HG03460 (cell line): Measurements from ENCODE around the gene ZNF496.
"Not testable (repeated sequence)": the region's sequence is repeated elsewhere in the genome, so short reads cannot be mapped to it uniquely, and the experiment has no call there.

Experiments
- ATAC-seq: cut with Tn5 transposase; IDR thresholded peaks from one replicate; pipeline ENCODE4 v1.9.1; 2021; ENCODE audit not compliant: unreplicated experiment

The ZNF496 gene

DNA sequence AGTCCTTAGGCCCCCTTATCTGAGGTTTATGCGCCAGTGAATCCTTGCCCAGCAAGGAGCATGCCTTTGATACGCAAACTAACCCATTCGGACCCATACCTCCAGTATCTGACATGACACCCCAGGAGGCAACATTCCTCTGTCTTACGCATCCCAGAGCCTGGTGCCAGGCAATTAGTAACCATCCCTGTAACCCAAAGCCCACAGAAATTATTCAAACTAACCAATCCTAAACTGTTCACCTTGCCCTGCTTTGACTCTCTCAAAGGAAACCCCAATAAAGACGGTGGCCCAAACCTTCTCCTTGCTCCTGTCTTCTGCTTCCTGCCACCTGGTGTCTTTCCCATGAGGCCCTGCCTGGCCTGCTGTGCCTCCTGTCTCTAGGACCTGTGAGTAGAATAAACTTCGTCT, 36.4 kb downstream of the ZNF496 start:
- ATAC-seq, result no peak

DNA sequence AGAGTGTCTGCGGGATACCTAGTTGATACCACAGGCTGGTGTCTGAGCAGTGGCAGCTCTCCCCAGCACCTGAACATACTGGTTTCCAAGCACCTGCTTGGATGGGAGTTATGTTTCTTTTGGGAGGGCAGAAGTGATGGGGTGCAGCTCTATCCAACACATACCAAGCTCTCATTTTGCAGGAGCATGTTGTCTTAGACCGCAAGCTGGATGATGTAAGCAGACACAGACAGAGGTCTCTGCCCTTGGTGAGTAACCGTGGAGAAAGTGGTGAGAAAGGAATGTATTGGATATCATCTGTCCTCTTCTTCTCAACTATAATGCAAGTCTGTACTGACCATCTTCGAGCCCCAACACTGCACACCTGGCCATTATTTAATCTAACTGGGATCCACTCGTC, 37.4 kb downstream of the ZNF496 start:
- ATAC-seq, result no peak

DNA sequence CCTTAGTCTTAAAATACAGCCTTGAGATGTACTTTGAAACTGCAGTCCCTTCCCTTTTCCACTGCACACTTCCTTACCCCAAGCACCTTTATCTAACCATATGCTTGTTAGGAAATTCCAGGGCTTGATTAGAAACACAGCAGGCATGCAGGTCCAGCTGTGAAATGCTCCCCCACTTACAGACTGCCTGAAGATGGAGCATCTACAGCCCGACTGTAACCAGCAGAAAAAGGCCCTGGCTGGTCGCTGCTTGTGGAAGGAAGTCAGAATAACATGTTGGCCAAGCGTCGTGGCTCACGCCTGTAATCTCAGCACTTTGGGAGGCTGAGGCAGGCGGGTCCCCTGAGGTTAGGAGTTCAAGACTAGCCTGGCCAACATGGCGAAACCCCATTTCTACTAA, 38.6 kb downstream of the ZNF496 start:
- no peak for ATAC-seq

DNA sequence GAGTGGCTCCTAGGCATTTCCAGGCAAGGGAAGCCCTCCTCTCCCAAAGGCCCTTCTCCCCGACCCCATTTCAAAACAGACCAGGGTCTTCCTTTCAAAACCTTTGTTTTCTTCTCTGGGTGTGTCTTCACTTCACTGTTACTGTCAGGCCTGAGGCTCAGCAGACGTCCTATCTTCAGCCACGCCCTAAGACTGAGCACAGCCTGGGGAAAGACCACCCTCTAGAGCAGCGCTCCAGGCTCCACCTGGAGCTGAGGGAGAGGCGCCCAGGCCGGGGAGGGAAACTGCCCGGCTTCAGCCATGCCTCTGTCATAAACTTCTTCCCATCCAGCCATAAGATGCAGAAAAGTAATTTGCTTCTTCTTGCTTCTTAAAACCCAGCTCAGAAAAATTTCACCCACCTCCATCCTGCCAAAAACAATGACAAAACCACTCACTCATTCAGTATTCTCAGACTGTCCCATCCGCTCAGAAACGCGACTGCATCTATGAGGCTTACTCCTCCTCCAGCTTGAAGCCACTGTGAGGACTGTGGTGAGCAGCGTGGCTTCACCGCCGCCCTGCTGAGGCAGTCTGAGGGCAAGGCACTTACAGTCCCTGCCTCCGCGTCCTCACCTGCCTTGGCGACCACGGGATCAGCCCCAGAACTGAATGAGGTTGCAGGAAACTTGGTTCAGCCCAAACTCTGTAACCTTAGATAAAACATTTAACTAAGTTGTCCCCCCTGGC, 39.7 kb downstream of the ZNF496 start:
- ATAC-seq, result no peak

DNA sequence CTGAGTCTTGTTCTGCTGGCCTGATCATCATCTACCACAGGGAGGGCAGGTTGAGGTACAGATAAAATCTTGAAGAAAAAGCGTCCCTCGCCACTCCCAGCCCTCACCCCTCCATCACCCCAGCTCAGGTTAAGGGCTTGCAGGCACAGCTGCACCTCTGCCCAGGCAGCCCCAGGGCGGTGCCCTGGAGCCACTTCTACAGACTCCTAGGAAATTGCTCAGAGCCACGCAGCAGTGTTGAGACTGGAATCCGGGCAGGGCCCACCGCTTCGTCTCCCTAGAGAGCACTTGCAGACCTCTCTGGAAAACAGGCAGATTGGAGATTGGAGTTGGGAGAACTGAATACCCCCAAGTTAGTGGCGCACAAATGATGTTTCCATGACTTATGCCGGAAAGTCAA, 40.5 kb downstream of the ZNF496 start:
- ATAC-seq, result no peak

DNA sequence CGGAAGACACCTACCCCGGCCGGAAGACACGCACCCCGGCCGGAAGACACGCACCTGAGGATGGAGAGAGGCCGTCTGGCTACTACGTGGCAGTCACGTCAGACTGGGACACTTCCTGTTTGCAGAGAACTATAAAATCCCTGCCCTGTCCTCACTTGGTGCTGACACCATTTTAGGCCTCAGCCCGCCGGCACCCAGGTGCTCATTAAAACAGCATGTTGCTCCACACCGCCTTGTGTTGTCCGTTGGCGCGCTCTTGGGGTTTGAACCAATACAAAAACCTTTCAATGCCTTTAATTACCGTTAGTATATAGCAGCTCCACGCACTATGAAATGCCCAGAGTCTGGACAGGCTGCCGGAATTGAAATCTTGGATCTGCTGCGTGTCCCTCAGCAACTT, 41.1 kb downstream of the ZNF496 start:
- ATAC-seq, result no peak

DNA sequence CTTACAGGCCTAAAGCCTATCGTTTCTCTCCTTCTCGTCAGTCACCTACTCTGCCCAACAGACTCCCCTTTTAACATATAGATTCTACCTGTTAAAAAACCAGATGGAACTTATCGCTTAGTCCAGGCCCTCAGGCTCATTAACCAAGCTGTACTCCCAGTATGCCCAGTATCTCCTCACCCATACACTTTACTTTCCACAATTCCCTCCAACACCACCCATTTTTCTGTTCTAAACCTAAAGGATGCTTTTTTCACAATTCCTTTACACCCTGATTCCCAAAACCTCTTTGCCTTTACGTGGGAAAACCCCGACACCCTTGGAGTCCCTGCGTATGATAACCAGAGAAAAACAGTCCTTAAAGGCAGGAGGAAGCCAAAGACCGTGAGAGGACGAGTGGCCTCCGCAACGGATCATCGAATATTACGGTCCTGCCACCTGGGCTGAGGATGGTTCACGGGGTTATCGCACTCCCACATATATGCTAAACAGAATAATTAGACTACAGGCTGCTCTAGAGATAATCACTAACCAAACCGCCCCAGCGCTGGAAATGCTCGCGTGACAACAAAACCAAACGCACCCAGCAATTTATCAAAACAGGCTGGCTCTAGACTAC, 42.3 kb downstream of the ZNF496 start:
- ATAC-seq, result not testable (repeated sequence)

DNA sequence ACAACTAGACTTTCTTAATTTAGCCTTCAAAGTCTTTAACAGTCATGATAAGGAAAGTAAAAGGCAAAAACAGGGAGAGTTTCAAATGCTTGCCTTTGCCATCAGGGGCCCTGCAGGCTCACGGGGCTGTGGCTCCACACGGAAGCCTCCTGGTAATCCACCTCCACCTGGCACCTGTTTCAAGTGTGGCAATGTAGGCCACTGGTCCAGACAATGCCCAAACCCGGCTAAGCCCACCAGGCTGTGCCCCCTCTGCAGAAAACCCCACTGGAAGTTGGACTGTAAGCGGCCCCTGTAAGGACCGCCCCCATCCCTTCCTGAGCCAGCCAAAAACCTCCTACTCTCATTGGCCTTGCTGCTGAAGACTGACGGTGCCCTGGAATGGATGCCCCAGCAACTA, 43.3 kb downstream of the ZNF496 start:
- ATAC-seq, result no peak

DNA sequence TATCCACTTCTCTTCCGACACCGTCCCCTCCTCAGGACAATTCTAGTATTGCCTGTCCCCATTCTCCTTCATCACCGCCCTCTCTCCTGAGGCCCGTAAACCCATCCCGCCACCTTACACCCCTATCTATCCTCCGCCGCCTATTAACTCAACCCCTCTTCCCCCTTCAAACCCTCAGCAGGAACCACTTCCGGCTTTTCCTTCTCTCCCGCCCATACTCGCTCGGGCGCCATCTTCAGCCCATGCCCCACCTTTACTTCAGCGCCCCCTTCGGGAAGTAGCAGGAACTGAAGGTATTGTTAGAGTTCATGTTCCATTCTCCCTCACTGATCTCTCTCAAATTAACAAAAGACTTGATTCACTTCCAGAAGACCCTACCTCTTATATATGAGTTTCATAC, 44.2 kb downstream of the ZNF496 start:
- no peak for ATAC-seq

DNA sequence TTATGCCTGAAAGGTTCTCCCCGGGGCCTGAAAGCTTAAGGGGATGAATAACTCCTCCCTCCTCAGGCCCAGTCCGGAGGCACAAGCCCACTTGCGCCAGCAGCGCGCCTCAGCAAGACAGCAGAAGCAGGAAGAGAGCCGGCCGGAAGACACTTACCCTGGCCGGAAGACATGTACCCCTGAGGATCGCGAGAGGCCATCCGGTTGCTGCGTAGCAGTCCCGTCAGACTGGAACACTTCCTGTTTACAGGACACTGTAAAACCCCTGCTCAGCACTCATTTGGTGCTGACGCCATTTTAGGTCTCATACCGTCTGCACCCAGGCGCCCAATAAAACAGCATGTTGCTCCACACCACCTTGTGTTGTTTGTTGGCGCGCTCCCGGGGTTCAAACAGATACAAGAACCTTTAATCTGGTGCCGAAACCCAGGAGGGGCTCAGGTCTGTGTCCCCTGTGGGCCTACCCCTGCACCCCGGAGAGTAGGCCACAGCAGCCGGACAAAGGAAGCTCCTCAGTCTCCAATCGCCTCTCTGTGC, 45.5 kb downstream of the ZNF496 start:
- ATAC-seq, result no peak

DNA sequence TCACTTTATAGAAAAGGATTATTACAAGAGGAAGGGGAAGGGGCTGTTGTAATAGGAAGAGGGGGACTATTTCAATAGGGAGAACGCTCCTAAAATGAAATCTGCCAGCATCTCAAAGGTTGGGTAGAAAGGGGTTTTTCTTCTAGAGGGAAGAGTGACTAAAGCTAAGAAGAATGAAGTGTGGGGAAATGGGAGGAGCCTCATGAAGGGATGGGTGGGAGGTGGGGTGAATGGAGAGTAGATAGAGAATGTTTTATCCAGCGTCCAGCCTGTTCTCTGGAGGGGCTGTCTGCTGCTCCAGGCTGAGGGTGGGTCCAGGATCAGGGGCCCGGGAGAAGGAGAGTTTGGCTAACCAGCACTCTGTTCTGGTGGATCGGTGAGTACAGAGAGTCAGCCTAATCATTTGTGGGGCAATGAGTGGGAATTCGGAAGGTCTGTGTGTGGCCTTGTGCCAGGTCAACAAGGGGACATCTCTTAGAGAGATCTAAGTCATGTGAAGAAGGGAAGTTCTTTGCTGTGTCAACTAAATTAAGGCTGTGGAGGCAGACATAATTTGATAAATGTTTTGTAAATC, 50.6 kb downstream of the ZNF496 start:
- ATAC-seq, result no peak

DNA sequence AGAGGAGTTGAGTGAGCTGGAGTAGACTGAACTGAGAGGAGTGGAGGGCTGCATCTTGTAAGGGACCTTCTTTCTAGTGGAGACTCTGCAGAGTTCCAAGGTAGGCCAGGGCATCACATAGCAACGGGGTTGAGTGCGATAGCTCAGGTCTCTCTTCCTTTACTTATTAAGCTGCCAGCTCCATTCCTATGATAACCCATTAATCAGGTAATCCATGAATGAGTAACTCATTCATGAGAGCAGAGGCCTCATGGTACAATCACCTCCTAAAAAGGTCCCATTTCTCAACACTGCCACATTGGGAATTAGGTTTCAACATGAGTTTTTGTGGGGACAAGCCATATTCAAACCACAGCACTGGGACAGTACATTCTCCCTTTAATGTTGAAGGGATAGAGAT, 54.5 kb downstream of the ZNF496 start:
- ATAC-seq, result no peak

DNA sequence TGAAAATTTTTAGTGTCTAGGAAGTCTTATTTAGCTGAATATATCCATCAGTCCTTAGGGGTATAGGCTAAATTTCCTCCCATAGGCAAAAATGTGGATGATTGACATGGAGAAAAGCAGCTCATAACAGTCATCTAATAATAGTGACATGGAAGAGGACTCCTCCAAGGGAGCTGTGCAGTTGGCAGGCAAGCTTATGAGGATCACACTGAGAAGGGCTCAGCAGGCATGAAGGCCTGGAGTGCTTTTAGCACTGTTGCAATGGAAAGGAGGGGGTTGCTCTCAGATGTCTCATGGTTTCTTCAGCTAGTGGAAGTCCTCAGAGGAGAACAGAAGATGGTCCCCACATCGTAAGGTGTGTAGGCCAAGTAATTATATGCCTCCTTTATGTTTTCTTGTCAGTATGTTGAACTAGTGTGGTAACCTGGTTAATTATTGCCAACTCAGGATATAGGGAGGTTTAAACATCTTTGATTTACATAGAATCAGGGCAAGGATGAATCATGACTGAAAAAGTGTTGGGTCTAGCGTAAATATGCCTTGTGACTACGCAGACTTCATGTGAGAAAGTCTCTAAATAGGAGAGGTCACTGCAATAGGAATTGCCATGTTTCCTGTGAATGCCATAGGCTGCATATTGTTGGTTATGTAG, 56.9 kb downstream of the ZNF496 start:
- no peak for ATAC-seq

DNA sequence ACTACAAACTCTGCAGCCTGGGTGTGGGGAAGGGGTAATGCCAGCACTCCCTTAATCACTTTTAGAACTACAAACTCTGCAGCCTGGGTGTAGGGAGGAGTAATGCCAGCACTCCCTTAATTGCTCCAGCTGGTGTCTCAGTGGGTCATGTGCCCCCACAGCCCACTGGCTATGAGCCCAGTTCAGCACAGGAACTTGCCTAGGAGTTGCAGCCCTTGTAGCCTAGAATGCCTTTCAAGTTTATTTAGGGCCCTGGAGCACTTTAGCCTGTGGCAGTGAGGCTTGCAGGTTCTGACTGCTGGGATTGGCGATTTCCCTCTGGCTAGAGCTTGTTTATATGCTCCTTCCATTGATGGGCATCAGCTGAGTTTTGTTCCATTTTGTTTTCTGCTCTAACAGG, 58.7 kb downstream of the ZNF496 start:
- ATAC-seq, result no peak

DNA sequence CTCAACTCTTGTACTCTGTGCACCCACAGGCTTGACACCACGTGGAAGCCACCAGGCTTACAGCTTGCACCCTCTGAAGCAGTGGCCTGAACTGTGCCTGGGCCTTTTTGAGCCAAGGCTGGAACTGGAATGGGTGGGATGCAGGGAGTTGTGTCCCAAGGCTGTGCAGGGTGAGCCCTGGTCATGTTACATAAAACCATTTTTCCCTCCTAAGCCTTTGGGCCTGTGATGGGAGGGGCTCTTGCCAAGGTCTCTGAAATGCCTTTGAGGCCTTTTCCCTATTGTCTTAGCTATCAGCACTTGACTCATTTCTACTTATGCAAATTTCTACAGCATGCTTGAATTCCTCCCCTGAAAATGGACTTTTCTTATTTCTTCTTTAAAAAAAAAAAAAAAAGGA, 61.7 kb downstream of the ZNF496 start:
- no peak for ATAC-seq

DNA sequence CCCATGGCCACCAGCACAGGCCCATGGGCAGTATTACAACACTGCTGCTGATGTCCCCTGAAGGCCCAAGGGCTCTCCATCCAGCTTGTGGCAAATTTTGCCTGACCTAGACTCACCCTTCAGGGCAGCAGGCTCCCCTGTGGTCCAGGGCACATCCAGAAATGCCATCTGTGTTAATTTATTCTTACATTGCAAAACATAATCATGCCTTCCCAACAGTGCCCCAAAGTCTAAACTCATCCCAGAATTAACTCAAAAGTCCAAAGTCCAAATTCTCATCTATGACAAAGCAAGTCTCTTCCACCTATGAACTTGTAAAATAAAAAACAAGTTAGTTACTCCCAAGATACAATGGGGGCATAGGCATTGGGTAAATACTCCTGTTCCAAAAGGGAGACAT, 62.5 kb downstream of the ZNF496 start:
- no peak for ATAC-seq

DNA sequence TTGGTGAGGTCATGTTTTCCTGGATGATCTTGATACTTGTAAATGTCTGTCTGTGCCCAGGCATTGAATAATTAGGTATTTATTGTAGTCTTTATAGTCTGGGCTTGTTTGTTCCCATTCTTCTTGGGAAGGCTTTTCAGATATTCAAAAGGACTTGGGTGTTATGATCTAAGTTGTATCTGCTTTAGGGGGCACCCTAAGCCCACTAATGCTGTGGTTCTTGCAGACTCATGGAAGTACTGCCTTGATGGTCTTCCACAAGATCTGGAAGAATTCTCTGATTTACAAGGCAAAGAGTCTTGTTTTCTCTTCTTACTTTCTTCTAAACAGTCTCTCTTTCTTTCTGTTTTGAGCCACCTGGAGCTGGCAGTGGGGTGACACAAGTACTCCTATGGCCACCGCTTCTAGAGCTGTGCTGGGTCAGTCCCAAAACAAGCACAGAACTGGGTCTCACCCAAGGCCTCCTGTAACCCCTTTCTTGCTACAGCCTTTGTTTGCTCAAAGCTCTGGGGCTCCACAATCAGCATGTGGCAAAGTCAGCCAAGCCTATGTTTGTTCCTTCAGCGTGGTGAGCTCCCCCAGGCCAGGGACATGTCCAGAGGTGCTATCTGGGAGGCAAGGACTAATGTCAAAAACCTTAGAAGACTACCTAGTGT, 63.1 kb downstream of the ZNF496 start:
- ATAC-seq, result no peak

DNA sequence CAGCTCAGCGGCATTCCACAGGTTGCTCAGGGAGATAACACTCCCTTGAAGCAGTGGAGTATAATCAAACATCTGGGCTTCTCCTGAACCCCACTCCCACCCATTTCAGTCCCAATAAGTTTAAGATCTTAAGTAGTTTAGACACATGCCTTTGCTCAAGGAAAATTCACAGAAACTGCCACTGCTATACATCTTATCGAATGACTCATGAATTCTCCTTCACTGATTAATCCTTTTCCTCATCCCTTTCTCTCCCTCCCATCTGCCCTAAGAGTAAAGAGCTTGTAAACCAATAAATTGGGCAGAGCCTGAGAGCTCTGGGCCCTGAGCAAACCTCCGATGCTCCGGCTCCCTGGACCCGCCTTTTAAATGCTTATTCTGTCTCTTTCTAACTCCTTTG, 65.6 kb downstream of the ZNF496 start:
- ATAC-seq, result no peak

DNA sequence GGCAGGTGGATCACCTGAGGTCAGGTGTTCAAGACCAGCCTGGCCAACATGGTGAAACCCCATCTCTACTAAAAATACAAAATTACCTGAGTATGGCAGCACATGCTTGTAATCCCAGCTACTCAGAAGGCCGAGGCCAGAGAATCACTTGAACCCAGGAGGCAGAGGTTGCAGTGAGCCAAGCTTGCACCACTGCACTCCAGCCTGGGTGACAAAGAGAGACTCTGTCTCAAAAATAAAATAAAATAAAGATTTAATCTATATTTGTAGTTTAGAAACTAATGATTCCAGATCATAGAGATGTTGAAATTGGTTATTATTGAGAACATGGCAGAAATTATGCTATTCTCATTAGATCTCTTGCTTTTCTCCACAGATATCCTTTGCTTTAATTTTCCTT, 75.9 kb downstream of the ZNF496 start, which contains the start of gene VN1R5:
TSS of gene VN1R5 (plus strand) at position 301 of the 400 bp plus-strand sequence.
- ATAC-seq, result not testable (repeated sequence)

DNA sequence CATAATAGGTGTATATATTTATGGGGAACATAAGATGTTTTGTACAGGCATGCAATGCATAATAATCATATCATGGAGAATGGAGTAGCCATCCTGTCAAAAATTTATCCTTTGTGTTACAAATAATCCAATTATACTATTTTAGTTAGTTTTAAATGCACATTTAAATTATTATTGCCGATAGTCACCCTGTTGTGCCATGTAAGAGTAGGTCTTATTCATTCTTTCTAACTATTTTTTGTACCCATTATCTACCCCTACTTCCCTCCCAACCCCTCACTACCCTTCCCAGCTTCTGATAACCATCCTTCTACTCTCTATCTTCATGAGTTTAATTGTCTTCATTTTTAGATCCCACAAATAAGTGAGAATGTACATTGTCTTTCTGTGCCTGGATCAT, 84.1 kb downstream of the ZNF496 start:
- ATAC-seq, result no peak
